GM23338 (cell line): ENCODE results near the gene ZNF23.

Source experiments
- CREB1 ChIP-seq: fragments of 250-450 bp; sonication (Bioruptor Pico); IDR thresholded peaks from 2 replicates; pipeline ENCODE4 v1.5.0; 2020; ENCODE audit warnings: low read depth, mild to moderate bottlenecking, moderate library complexity
- CTCF ChIP-seq, 2 experiments: fragments of 200-600 bp in 1 of 2; sonication (generic) in 1 of 2; conservative IDR thresholded peaks; 2 replicates each; pipeline versions ENCODE4 v1.5.1 to v1.6.1; 2016 to 2017; ENCODE audit warnings: antibody characterized with exemption in 2 of 2, low read depth in 2 of 2, mild to moderate bottlenecking in 2 of 2, moderate library complexity in 1 of 2
- EZH2 ChIP-seq: fragments of 200-600 bp; sonication (generic); IDR thresholded peaks from one replicate; pipeline ENCODE4 v1.8.0; 2017; ENCODE audit warnings: antibody characterized with exemption, mild to moderate bottlenecking, low read depth; ENCODE audit not compliant: unreplicated experiment
- EZH2phosphoT487 ChIP-seq: fragments of 200-600 bp; sonication (generic); IDR thresholded peaks from one replicate; pipeline ENCODE4 v1.8.1; 2018; ENCODE audit warnings: antibody characterized with exemption; ENCODE audit not compliant: unreplicated experiment
- POLR2AphosphoS5 ChIP-seq: IDR thresholded peaks from 2 replicates; pipeline ENCODE4 v1.6.1; 2016; ENCODE audit warnings: antibody characterized with exemption, low read depth
- REST ChIP-seq: IDR thresholded peaks from one replicate; pipeline ENCODE4 v1.6.1; 2018; ENCODE audit warnings: antibody characterized with exemption; ENCODE audit not compliant: unreplicated experiment

GRCh38 chr16:71479420-71479819, 17.4 kb upstream of the ZNF23 start:
- no peak for TF ChIP-seq CREB1 (CRISPR knock-in tag)
- TF ChIP-seq EZH2 = no peak
- no peak for TF ChIP-seq POLR2AphosphoS5
- TF ChIP-seq CTCF (conservative IDR thresholded peaks at IDR 0.05; ENCODE audit: low read depth in 2 of 2) = peak; percentile 70 to 84
- TF ChIP-seq REST = no peak
- no peak for TF ChIP-seq EZH2phosphoT487
